ENCODE results near the gene SYT2.
"Not testable (repeated sequence)": the region's sequence is repeated elsewhere in the genome, so short reads cannot be mapped to it uniquely, and the experiment has no call there.

The SYT2 gene

GRCh38 chr1:202615501-202616354, 94.5 kb downstream of the SYT2 start:
- no peaks in the 10 kb centered on the region for H3K27me3 ChIP-seq (ENCODE audit: control insufficient read depth in 1 of 2, insufficient read depth in 2 of 2, low read length in 2 of 2)
- no peak overlapping the region for H3K4me3 ChIP-seq (ENCODE audit: low read depth in 1 of 2, low read length in 2 of 2)
- no peak overlapping the region for H3K27ac ChIP-seq (ENCODE audit: low read depth, low read length)
- H3K9ac ChIP-seq (ENCODE audit: low read depth in 1 of 2, low read length in 2 of 2) = no peak overlapping the region
- H3K36me3 ChIP-seq (ENCODE audit: control insufficient read depth in 1 of 2, insufficient read depth in 2 of 2, low read length in 2 of 2) = no peaks in the 10 kb centered on the region
- no peaks in the 10 kb centered on the region for H3K9me3 ChIP-seq (ENCODE audit: control insufficient read depth in 1 of 2, low read length in 2 of 2)
- H3K4me1 ChIP-seq (ENCODE audit: control insufficient read depth in 1 of 2, insufficient read depth in 2 of 2, low read length in 2 of 2) = peaks cover 6 to 22% of the 10 kb centered on the region in 2 donors

- not testable (repeated sequence) for H3K27ac ChIP-seq (ENCODE audit: low read depth, low read length); H3K9ac ChIP-seq (ENCODE audit: low read depth in 1 of 2, low read length in 2 of 2)
- peaks cover 6 to 22% of the 10 kb centered on the region in 2 donors for H3K4me1 ChIP-seq (ENCODE audit: control insufficient read depth in 1 of 2, insufficient read depth in 2 of 2, low read length in 2 of 2)
Observed at GRCh38 chr1:202615208-202615500, 95.1 kb downstream of the SYT2 start.

GRCh38 chr1:202614363-202615207, 95.7 kb downstream of the SYT2 start:
- H3K9me3 ChIP-seq (ENCODE audit: control insufficient read depth in 1 of 2, low read length in 2 of 2); H3K36me3 ChIP-seq (ENCODE audit: control insufficient read depth in 1 of 2, insufficient read depth in 2 of 2, low read length in 2 of 2); H3K9ac ChIP-seq (ENCODE audit: low read depth in 1 of 2, low read length in 2 of 2); H3K27me3 ChIP-seq (ENCODE audit: control insufficient read depth in 1 of 2, insufficient read depth in 2 of 2, low read length in 2 of 2); H3K4me3 ChIP-seq (ENCODE audit: low read depth in 1 of 2, low read length in 2 of 2); H3K27ac ChIP-seq (ENCODE audit: low read depth, low read length): not testable (repeated sequence)
- H3K4me1 ChIP-seq (ENCODE audit: control insufficient read depth in 1 of 2, insufficient read depth in 2 of 2, low read length in 2 of 2) = peaks cover 6 to 22% of the 10 kb centered on the region in 2 donors

More at GRCh38 chr1:202615208-202615500, 95.1 kb downstream of the SYT2 start:
- H3K4me3 ChIP-seq (ENCODE audit: low read depth in 1 of 2, low read length in 2 of 2); H3K36me3 ChIP-seq (ENCODE audit: control insufficient read depth in 1 of 2, insufficient read depth in 2 of 2, low read length in 2 of 2); H3K9me3 ChIP-seq (ENCODE audit: control insufficient read depth in 1 of 2, low read length in 2 of 2); H3K27me3 ChIP-seq (ENCODE audit: control insufficient read depth in 1 of 2, insufficient read depth in 2 of 2, low read length in 2 of 2): not testable (repeated sequence)

GRCh38 chr1:202613571-202613970, 96.7 kb downstream of the SYT2 start:
- Histone ChIP-seq H3K36me3 (ENCODE audit: control insufficient read depth in 1 of 2, insufficient read depth in 2 of 2, low read length in 2 of 2) (no peaks in the 10 kb centered on the region), H3K4me3 (ENCODE audit: low read depth in 1 of 2, low read length in 2 of 2) (no peak overlapping the region)

GRCh38 chr1:202612036-202612435, 98.2 kb downstream of the SYT2 start:
- H3K4me1 ChIP-seq (ENCODE audit: control insufficient read depth in 1 of 2, insufficient read depth in 2 of 2, low read length in 2 of 2) = peaks cover 6 to 17% of the 10 kb centered on the region in 2 donors
- H3K27ac ChIP-seq (ENCODE audit: low read depth, low read length); H3K36me3 ChIP-seq (ENCODE audit: control insufficient read depth in 1 of 2, insufficient read depth in 2 of 2, low read length in 2 of 2); H3K9me3 ChIP-seq (ENCODE audit: control insufficient read depth in 1 of 2, low read length in 2 of 2); H3K9ac ChIP-seq (ENCODE audit: low read depth in 1 of 2, low read length in 2 of 2); H3K27me3 ChIP-seq (ENCODE audit: control insufficient read depth in 1 of 2, insufficient read depth in 2 of 2, low read length in 2 of 2); H3K4me3 ChIP-seq (ENCODE audit: low read depth in 1 of 2, low read length in 2 of 2): not testable (repeated sequence)

More at GRCh38 chr1:202613571-202613970, 96.7 kb downstream of the SYT2 start:
- no peaks in the 10 kb centered on the region for H3K9me3 ChIP-seq (ENCODE audit: control insufficient read depth in 1 of 2, low read length in 2 of 2)
- peaks cover 6 to 21% of the 10 kb centered on the region in 2 donors for H3K4me1 ChIP-seq (ENCODE audit: control insufficient read depth in 1 of 2, insufficient read depth in 2 of 2, low read length in 2 of 2)
- H3K9ac ChIP-seq (ENCODE audit: low read depth in 1 of 2, low read length in 2 of 2) = no peak overlapping the region
- H3K27me3 ChIP-seq (ENCODE audit: control insufficient read depth in 1 of 2, insufficient read depth in 2 of 2, low read length in 2 of 2) = no peaks in the 10 kb centered on the region
- no peak overlapping the region for H3K27ac ChIP-seq (ENCODE audit: low read depth, low read length)

- H3K4me3 ChIP-seq (ENCODE audit: low read depth in 1 of 2, low read length in 2 of 2) = no peak overlapping the region
- H3K27ac ChIP-seq (ENCODE audit: low read depth, low read length) = no peak overlapping the region
- no peaks in the 10 kb centered on the region for H3K9me3 ChIP-seq (ENCODE audit: control insufficient read depth in 1 of 2, low read length in 2 of 2)
- H3K4me1 ChIP-seq (ENCODE audit: control insufficient read depth in 1 of 2, insufficient read depth in 2 of 2, low read length in 2 of 2) = no peaks in the 10 kb centered on the region
- peaks cover 0 to 3% of the 10 kb centered on the region in 2 donors for H3K36me3 ChIP-seq (ENCODE audit: control insufficient read depth in 1 of 2, insufficient read depth in 2 of 2, low read length in 2 of 2)
- H3K27me3 ChIP-seq (ENCODE audit: control insufficient read depth in 1 of 2, insufficient read depth in 2 of 2, low read length in 2 of 2) = no peaks in the 10 kb centered on the region
- no peak overlapping the region for H3K9ac ChIP-seq (ENCODE audit: low read depth in 1 of 2, low read length in 2 of 2)
Observed at GRCh38 chr1:202605515-202605914, 104.7 kb downstream of the SYT2 start.

GRCh38 chr1:202603435-202603834, 106.8 kb downstream of the SYT2 start:
- H3K9me3 ChIP-seq (ENCODE audit: control insufficient read depth in 1 of 2, low read length in 2 of 2) = no peaks in the 10 kb centered on the region
- no peaks in the 10 kb centered on the region for H3K4me1 ChIP-seq (ENCODE audit: control insufficient read depth in 1 of 2, insufficient read depth in 2 of 2, low read length in 2 of 2)
- H3K9ac ChIP-seq (ENCODE audit: low read depth in 1 of 2, low read length in 2 of 2) = no peak overlapping the region
- H3K36me3 ChIP-seq (ENCODE audit: control insufficient read depth in 1 of 2, insufficient read depth in 2 of 2, low read length in 2 of 2) = peaks cover 0 to 3% of the 10 kb centered on the region in 2 donors
- no peaks in the 10 kb centered on the region for H3K27me3 ChIP-seq (ENCODE audit: control insufficient read depth in 1 of 2, insufficient read depth in 2 of 2, low read length in 2 of 2)
- H3K27ac ChIP-seq (ENCODE audit: low read depth, low read length) = no peak overlapping the region
- H3K4me3 ChIP-seq (ENCODE audit: low read depth in 1 of 2, low read length in 2 of 2) = no peak overlapping the region

GRCh38 chr1:202600432-202601041, 109.7 kb downstream of the SYT2 start:
- no peak overlapping the region for H3K27ac ChIP-seq (ENCODE audit: low read depth, low read length)
- no peaks in the 10 kb centered on the region for H3K9me3 ChIP-seq (ENCODE audit: control insufficient read depth in 1 of 2, low read length in 2 of 2)
- no peak overlapping the region for H3K9ac ChIP-seq (ENCODE audit: low read depth in 1 of 2, low read length in 2 of 2)
- H3K4me3 ChIP-seq (ENCODE audit: low read depth in 1 of 2, low read length in 2 of 2) = no peak overlapping the region
- no peaks in the 10 kb centered on the region for H3K27me3 ChIP-seq (ENCODE audit: control insufficient read depth in 1 of 2, insufficient read depth in 2 of 2, low read length in 2 of 2)
- H3K36me3 ChIP-seq (ENCODE audit: control insufficient read depth in 1 of 2, insufficient read depth in 2 of 2, low read length in 2 of 2) = peaks cover 0 to 3% of the 10 kb centered on the region in 2 donors
- H3K4me1 ChIP-seq (ENCODE audit: control insufficient read depth in 1 of 2, insufficient read depth in 2 of 2, low read length in 2 of 2) = no peaks in the 10 kb centered on the region

GRCh38 chr1:202599669-202600431, 110.4 kb downstream of the SYT2 start:
- H3K27ac ChIP-seq (ENCODE audit: low read depth, low read length) = no peak overlapping the region
- no peak overlapping the region for H3K4me3 ChIP-seq (ENCODE audit: low read depth in 1 of 2, low read length in 2 of 2)
- no peak overlapping the region for H3K9ac ChIP-seq (ENCODE audit: low read depth in 1 of 2, low read length in 2 of 2)

More at GRCh38 chr1:202599669-202600431, 110.4 kb downstream of the SYT2 start:
- Histone ChIP-seq H3K4me1 (ENCODE audit: control insufficient read depth in 1 of 2, insufficient read depth in 2 of 2, low read length in 2 of 2) (no peaks in the 10 kb centered on the region), H3K9me3 (ENCODE audit: control insufficient read depth in 1 of 2, low read length in 2 of 2) (no peaks in the 10 kb centered on the region), H3K27me3 (ENCODE audit: control insufficient read depth in 1 of 2, insufficient read depth in 2 of 2, low read length in 2 of 2) (no peaks in the 10 kb centered on the region), H3K36me3 (ENCODE audit: control insufficient read depth in 1 of 2, insufficient read depth in 2 of 2, low read length in 2 of 2) (peaks cover 0 to 3% of the 10 kb centered on the region in 2 donors)
